ENCODE measurements around the gene MYO15A.
"Not testable (repeated sequence)": the region's sequence is repeated elsewhere in the genome, so short reads cannot be mapped to it uniquely, and the experiment has no call there.

MYO15A gene

GRCh38 chr17:18213666-18214270, 105.2 kb downstream of the MYO15A start:
- Histone ChIP-seq H3K9me3 (ENCODE audit: insufficient read depth, low read length, severe bottlenecking) (no peaks in the 10 kb centered on the region), H3K27me3 (ENCODE audit: insufficient read depth, low read length, poor library complexity) (no peaks in the 10 kb centered on the region), H3K36me3 (ENCODE audit: insufficient read depth, low read length) (peaks cover 23% of the 10 kb centered on the region), H3K4me2 (ENCODE audit: insufficient read depth, low read length) (no peak overlapping the region), H3K79me2 (ENCODE audit: insufficient read depth, low read length) (no peaks in the 10 kb centered on the region), H4K20me1 (ENCODE audit: insufficient read depth, low read length) (peaks cover 9% of the 10 kb centered on the region; the same call in 1 of the 2 replicates), H2AFZ (ENCODE audit: low read depth, low read length) (no peak overlapping the region), H3K4me1 (ENCODE audit: insufficient read depth, low read length) (no peaks in the 10 kb centered on the region), H3K27ac (ENCODE audit: low read length) (no peak overlapping the region), H3K4me3 (ENCODE audit: low read depth in 1 of 2, low read length in 2 of 2) (no peak overlapping the region), H3K9ac (ENCODE audit: low read depth, low read length) (no peak overlapping the region)
- ATAC-seq (ENCODE audit: insufficient read depth, low read depth) (no peak), DNase-seq (no peak)
- TF ChIP-seq CTCF (IDR thresholded peaks at IDR 0.05; ENCODE audit: borderline replicate concordance, extremely low read depth, low read length, poor library complexity, severe bottlenecking) (no peak), EZH2 (IDR thresholded peaks at IDR 0.05; ENCODE audit: borderline replicate concordance, low read depth, low read length, severe bottlenecking) (no peak)

GRCh38 chr17:18216906-18217305, 108.3 kb downstream of the MYO15A start:
- H3K4me3 ChIP-seq (ENCODE audit: low read depth in 1 of 2, low read length in 2 of 2); DNase-seq; H3K4me1 ChIP-seq (ENCODE audit: insufficient read depth, low read length); ATAC-seq (ENCODE audit: insufficient read depth, low read depth); H3K27me3 ChIP-seq (ENCODE audit: insufficient read depth, low read length, poor library complexity); H3K36me3 ChIP-seq (ENCODE audit: insufficient read depth, low read length); H3K27ac ChIP-seq (ENCODE audit: low read length); H2AFZ ChIP-seq (ENCODE audit: low read depth, low read length); H3K9ac ChIP-seq (ENCODE audit: low read depth, low read length); H3K4me2 ChIP-seq (ENCODE audit: insufficient read depth, low read length); H4K20me1 ChIP-seq (ENCODE audit: insufficient read depth, low read length); H3K79me2 ChIP-seq (ENCODE audit: insufficient read depth, low read length); H3K9me3 ChIP-seq (ENCODE audit: insufficient read depth, low read length, severe bottlenecking): not testable (repeated sequence)

DNA sequence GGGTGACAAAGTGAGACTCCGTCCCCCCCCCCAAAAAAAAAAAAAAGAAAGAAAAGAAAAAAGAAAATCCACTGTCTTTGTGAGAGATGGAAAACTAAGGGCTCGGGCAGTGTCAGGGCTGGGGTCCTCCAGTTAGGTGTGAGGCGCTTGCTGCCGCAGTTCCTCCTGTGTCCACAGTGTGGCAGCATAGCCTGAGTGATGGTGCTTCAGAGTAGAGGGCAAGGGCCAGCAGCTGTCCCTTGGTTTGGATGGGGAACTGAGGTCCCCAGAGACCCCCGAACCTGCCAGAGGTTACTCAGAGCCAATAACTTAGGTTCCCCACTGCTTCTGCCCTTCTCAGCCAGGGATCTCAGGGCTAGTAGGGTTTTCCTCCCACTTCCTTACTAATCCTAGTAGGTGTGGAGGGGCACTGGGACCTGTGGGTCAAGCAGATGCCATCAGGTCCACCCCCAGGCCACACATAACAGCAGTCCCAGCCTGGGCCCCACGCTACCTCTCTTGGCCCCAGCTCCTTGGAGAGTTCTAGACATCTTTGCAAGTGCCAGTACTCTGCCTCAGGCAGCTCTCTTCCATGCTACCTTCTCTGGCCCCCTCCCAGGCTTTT, 109.0 kb downstream of the MYO15A start:
- Histone ChIP-seq H3K36me3 (ENCODE audit: insufficient read depth, low read length) (no peaks in the 10 kb centered on the region), H3K79me2 (ENCODE audit: insufficient read depth, low read length) (no peaks in the 10 kb centered on the region), H2AFZ (ENCODE audit: low read depth, low read length) (no peak overlapping the region), H3K4me2 (ENCODE audit: insufficient read depth, low read length) (no peak overlapping the region), H3K4me1 (ENCODE audit: insufficient read depth, low read length) (no peaks in the 10 kb centered on the region), H3K27ac (ENCODE audit: low read length) (no peak overlapping the region), H3K27me3 (ENCODE audit: insufficient read depth, low read length, poor library complexity) (no peaks in the 10 kb centered on the region), H4K20me1 (ENCODE audit: insufficient read depth, low read length) (no peaks in the 10 kb centered on the region), H3K9ac (ENCODE audit: low read depth, low read length) (no peak overlapping the region), H3K4me3 (ENCODE audit: low read depth in 1 of 2, low read length in 2 of 2) (no peak overlapping the region), H3K9me3 (ENCODE audit: insufficient read depth, low read length, severe bottlenecking) (no peaks in the 10 kb centered on the region)
- DNase-seq (peak; percentile 77), ATAC-seq (ENCODE audit: insufficient read depth, low read depth) (peak; percentile 98)
- TF ChIP-seq EZH2 (IDR thresholded peaks at IDR 0.05; ENCODE audit: borderline replicate concordance, low read depth, low read length, severe bottlenecking) = no peak
- TF ChIP-seq CTCF (IDR thresholded peaks at IDR 0.05; ENCODE audit: borderline replicate concordance, extremely low read depth, low read length, poor library complexity, severe bottlenecking) = peak; percentile 96

DNA sequence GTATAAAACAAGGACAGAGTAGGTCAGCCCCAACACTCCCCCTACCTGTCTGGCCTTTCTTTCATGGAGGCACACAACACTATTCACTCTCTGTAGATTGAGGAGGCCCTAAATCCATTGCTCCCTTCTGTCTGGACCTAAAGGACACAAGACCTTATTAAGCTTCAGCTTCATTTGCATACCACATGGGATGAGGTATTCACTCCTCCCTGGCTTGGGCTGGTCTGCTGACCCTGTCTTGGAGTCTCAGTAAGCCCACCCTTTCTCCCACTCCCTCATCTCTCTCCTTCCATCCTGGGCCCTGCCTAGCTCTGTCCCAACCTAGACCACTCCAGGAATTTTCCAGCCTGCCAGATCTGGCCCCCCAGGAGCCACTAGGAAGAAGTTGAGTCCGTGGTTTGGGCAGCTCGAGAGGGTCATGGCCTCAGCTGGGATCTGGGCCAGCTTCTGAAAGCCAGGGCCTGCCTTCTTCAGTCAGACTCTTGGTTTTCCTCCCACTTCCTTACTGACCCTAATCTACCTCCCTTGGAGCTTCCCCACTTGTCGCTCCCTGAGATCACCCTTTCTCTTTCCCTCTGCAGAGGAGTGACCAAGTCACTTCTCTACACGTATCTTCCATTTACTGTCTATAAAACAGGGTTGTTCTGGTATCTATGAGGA, 110.3 kb downstream of the MYO15A start:
- Histone ChIP-seq H3K4me2 (ENCODE audit: insufficient read depth, low read length) (no peak overlapping the region), H4K20me1 (ENCODE audit: insufficient read depth, low read length) (no peaks in the 10 kb centered on the region), H3K4me1 (ENCODE audit: insufficient read depth, low read length) (no peaks in the 10 kb centered on the region), H3K9me3 (ENCODE audit: insufficient read depth, low read length, severe bottlenecking) (no peaks in the 10 kb centered on the region), H3K36me3 (ENCODE audit: insufficient read depth, low read length) (no peaks in the 10 kb centered on the region), H2AFZ (ENCODE audit: low read depth, low read length) (no peak overlapping the region), H3K27ac (ENCODE audit: low read length) (no peak overlapping the region), H3K27me3 (ENCODE audit: insufficient read depth, low read length, poor library complexity) (no peaks in the 10 kb centered on the region), H3K9ac (ENCODE audit: low read depth, low read length) (no peak overlapping the region), H3K4me3 (ENCODE audit: low read depth in 1 of 2, low read length in 2 of 2) (no peak overlapping the region), H3K79me2 (ENCODE audit: insufficient read depth, low read length) (no peaks in the 10 kb centered on the region)
- DNase-seq (no peak), ATAC-seq (ENCODE audit: insufficient read depth, low read depth) (no peak)
- TF ChIP-seq EZH2 (IDR thresholded peaks at IDR 0.05; ENCODE audit: borderline replicate concordance, low read depth, low read length, severe bottlenecking) (no peak), CTCF (IDR thresholded peaks at IDR 0.05; ENCODE audit: borderline replicate concordance, extremely low read depth, low read length, poor library complexity, severe bottlenecking) (no peak)
